SK-N-DZ (cell line): ENCODE results near the gene TMEM203.
"Not testable (repeated sequence)": the region's sequence is repeated elsewhere in the genome, so short reads cannot be mapped to it uniquely, and the experiment has no call there.

Source experiments
- DNase-seq: peaks from one replicate; pipeline ENCODE4 v3.0.0-alpha.2; 2015; ENCODE audit warnings: low spot score

TMEM203 gene

DNA sequence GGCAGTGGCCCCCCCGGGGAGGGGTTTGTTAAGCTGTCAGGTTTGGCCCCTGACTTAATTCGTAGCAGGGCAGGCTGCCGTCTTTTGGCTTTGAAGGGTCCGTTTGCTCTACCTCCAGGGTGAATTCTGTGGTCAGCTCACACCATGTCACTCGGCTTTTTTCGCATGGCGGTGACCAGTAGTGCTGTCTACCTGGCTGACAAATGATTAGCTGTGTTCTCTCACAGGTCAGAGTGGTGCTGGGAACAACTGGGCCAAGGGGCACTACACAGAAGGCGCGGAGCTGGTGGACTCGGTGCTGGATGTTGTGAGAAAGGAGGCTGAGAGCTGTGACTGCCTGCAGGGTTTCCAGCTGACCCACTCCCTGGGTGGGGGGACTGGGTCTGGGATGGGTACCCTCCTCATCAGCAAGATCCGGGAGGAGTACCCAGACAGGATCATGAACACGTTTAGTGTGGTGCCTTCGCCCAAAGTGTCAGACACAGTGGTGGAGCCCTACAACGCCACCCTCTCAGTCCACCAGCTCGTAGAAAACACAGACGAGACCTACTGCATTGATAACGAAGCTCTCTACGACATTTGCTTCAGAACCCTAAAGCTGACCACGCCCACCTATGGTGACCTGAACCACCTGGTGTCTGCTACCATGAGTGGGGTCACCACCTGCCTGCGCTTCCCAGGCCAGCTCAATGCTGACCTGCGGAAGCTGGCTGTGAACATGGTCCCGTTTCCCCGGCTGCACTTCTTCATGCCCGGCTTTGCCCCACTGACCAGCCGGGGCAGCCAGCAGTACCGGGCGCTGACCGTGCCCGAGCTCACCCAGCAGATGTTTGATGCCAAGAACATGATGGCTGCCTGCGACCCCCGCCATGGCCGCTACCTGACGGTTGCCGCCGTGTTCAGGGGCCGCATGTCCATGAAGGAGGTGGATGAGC is 37.1 kb upstream of the TMEM203 start:
- no peak for DNase-seq

DNA sequence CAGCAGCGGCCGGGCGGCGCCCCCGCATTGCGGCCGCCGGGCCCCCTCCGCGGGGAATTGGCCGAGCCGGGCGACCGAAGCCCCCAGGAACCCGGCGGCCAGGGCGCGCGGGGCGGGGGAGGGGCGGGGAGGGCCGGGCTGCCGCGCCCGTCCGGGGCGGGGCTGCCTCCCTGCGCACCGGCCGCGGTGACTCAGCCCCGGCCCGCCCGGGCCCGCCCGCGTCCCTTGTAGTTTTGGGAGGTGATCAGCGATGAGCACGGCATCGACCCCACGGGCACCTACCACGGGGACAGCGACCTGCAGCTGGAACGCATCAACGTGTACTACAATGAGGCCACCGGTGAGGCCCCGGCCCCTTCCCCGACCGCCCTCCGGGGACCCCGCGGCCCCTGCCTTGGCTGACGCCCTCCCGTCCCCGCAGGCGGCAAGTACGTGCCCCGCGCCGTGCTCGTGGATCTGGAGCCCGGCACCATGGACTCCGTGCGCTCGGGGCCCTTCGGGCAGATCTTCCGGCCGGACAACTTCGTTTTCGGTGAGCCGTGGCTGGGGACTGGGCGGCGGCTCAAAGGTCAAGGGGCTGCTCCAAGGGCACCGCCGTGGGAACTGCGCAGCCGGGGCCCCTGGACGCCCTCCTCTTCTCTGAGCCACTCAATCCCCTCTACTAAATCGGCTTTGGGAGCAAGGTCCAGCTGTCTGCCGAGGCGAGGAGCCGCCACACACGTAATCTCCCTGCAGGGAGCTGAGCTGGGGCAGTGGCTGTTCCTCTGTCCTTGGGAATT is 36.2 kb upstream of the TMEM203 start:
- DNase-seq, result no peak

DNA sequence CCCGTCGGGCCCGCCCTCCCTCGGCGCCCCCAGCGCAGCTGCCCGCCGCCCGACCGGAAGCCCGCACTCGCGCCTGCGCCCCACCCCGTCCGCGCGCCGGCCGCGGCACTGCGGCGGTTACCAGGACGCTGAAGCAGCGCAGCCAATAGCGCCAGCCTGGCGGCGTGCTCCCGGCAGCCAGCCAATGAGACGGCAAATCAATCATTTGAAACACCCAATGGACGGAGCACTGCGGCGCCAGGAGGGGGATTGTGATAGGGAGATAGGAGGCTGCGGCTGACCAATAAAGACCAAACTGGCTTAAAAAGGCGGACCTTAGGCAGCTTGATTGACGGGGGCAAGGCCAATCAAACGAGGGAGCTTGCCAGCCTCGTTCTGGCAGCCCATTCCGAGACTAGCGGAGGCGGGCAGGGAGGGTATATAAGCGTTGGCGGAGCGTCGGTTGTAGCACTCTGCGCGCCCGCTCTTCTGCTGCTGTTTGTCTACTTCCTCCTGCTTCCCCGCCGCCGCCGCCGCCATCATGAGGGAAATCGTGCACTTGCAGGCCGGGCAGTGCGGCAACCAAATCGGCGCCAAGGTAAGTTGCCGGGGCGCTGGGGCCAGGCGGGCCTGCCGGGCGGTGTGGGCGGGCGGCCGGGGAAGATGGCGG is 35.5 kb upstream of the TMEM203 start, which contains the start of gene TUBB4B:
Gene TUBB4B, plus strand, starts transcription at position 447 of the 649 bp plus-strand sequence. Its CDS starts 74 bp downstream, at position 521.
- peak; percentile 100 for DNase-seq

DNA sequence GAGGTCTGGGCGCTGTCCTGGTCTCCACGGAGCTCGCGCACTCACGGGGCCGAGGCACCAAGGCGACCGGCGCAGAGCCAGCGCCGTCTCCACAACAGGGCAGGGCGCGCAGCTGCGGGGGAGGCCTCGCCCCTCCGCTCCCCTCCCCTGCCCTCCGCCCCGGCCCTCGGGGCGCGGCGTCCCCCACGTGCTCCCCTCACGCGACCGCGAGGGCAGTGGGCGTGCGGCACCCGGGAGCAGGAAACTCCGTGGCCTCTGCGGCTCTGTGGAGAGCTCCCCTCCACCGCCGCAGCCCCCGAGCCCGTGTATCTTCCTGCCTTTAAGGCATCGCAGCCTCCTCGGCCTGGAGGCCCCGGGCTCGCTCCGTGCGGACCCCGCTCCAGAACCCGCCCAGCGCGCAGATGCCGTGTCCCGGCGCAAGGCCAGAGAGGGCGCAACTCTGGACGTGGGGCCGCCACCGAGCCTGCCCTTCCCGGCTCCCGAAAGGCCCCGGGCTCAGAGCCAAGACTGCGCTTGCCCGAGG is 34.9 kb upstream of the TMEM203 start:
- DNase-seq, result no peak

DNA sequence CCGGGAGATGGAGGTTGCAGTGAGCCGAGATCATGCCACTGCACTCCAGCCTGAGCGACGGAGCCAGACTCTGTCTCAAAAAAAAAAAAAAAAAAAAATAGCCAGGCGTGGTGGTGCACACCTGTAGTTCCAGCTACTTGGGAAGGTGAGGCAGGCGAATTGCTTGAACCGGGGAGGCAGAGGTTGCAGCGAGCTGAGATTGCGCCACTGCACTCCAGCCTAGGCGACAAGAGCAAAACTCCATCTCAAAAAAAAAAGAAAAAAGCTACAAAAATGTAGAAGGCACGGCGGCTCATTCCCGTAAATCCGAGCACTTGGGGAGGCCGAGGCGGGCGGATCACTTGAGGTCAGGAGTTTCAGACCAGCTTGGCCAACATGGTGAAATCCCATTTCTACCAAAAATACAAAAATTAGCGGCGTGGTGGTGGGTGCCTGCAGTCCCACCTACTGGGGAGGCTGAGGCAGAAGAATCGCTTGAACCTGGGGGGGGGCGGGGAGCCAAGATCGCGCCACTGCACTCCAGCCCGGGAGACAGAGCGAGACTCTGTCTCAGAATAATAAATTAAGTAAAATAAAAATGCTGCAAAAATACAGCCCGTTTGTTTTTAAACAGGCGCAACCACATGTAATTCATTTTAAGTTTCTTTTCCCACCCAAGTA is 34.2 kb upstream of the TMEM203 start:
- DNase-seq, result not testable (repeated sequence)

DNA sequence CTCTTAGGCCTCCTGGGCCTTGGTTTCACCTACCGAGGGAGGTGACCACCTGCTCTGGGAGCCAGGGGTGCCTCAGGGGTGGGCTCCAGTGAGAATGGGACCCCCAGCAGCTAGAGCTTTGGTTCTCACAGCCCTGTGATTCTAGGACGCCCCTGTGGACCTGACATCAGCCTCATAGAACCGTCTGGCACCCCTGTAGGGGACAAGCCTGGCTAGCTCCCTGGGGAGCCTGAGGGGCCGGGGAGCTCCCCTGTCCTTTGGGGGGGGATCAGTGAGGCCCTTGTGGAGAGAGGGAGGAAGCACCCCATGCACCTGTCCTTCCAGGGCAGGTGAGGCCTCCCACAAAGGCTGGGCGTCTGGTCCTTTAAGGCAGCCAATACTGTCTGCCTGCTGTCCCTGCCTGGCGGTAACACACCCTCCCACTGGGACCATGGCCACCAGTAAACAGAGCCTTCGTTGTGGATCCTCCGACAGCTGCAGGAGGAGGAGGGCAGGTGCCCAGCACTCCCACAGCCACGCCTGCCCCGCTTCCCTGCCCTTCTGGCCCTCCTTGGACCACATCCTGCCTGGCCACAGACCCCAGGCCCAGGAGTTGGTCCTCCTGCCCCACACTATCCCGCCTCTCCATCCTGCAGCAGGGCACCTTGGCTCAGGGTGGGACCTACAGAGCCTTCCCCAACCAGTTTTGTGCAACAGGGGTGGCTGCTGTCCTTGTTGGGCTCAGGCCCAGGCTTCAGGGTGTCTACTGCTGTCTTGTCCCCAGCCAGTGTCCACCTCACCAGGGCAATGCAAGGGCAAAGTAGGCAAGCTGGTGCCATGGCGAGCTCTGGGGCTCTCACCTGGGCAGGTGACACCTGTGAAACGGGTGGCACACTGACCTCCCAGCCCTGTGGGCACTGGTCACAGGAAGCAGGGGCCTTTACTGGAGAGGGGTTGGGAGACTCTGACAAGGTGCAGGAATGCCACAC is 32.6 kb upstream of the TMEM203 start:
- no peak for DNase-seq

DNA sequence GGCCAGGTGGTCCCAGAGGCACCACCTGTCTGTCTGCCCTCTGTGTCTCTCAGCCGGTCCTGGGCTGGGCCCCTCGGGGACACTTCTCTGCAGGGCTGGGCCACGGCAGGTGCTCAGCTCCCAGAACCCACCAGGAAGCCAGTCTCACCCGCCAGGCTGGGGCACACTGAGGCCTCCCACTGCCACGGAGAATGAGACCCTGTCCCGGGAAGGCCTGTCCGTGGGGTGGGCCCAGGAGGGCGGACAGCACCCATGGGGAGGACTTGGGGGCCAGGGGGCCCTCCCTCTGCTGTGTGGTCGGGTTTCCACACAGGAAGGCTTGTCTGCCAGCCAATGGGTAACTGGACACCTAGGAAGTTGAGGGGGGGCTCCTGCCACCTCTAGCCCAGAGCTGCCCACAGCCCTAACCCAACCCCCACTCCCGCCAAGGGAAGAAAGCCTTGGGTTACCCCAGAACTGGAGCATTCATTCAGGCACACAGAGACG is 31.5 kb upstream of the TMEM203 start:
- DNase-seq, result no peak

DNA sequence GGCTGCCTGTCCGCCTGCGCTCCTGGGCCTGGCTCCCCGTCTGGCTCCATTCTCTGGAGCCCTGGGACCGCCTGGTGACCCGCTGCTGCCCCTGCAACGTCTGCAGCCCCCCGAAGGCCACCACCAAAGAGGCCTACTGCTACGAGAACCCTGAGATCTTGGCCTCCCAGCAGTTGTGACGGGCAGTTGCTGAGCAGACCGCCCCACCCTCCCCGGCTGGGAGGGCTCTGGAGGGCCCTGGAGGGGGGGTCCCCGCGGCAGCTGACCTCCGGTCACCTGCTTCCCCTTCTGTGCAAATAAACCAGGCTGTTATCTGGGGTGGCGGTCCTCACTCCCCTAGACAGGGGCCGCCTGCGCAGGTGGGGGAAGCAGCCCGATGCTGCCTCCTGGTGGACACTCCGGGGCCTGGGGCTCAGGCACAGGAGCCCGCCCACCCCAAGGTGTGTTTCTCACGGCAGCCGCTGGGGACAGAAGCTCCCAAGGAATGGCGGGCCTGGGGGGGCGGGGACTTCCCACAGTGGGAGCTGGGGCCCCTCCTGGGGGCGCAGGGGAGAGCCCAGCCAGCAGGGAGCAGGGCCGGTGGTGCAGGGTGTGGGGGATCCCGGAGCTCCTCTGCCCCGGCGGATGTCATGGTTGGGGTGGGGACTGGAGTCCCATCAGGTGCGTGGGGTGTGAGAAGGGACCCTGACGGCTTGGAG is 30.9 kb upstream of the TMEM203 start:
- peak; percentile 87 for DNase-seq

DNA sequence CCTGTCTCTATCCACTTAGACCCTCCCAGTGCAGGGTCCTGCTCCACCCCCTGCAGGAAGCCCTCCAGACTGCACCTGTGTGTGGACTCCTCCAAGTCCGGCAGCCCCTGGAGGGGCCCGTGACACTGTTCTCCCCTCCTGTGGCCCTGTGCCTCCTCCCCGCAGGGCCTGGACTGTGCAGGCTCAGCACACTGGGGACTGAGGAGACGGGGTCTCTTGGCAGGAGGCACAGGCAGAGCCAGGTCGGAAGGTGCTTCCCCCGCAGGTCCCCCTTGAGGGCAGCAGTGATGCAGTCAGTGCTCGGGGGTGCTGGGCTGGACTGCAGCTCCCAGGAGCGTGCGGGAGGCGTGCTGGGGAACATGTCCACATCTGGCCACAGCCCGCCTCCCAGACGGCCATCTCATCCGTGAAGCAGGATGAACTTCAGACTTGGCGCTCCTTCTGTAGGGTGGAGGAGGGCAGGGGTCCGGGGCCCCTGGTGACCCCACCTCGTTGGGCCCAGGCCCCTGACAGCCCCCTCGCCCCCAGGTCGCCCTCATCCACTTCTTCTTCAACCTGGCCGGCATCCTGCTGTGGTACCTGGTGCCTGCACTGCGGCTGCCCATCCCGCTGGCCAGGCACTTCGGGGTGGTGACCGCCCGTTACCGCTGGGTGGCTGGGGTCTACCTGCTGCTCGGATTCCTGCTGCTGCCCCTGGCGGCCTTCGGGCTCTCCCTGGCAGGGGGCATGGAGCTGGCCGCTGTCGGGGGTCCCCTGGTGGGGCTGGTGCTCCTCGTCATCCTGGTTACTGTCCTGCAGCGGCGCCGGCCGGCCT is 30.2 kb upstream of the TMEM203 start:
- DNase-seq, result peak; percentile 61

DNA sequence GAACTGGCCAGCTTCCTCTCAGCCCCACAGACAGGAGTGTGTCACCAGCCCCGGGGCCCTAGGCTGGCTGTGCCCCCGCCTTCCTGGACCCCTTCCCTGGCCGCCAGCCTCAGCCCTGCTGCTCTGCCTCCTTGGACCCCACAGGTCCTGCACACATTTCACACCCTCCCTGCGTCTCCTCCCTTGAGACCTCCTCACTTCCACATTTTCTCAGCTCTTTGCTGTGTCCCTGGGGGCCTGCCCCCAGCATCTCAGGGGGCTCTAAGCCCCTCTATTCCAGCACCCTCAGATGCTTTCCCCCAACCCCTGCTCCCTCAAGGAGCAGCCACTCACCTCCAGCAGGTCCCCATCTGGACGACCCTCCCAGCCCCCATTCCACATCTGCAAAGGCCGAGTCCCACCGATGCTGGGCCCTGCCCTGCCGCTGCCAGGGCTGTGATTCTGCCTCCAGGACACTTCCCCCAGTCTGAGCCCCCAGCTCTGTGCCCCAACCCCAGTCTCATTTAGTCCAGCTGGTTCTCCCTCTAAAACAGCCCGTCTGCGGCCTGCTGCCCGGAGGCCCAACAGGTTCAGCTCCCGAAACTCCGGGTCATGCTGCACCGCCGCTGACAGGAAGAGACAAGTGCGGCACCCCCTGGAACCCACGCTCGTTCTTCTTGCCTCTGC is 29.4 kb upstream of the TMEM203 start:
- no peak for DNase-seq

DNA sequence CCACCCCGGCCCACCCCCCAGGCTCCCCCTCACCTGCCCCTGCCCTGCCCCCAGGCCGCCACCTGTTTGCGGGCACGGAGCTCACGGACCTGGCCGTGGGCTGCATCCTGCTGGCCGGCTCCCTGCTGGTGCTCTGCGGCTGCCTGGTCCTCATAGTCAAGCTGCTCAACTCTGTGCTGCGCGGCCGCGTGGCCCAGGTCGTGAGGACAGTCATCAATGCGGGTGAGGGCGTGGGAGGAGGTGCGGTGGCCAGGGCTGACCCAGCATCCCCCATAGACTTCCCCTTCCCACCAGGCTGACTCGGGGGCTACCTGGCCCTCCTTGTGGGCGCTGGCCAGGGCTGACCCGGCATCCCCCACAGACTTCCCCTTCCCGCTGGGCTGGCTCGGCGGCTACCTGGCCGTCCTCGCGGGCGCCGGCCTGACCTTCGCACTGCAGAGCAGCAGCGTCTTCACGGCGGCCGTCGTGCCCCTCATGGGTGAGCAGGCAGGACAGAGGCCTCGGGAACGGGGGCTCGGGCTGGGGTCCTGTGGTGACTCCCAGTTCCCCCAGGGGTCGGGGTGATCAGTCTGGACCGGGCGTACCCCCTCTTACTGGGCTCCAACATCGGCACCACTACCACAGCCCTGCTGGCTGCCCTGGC is 28.7 kb upstream of the TMEM203 start:
- no peak for DNase-seq

DNA sequence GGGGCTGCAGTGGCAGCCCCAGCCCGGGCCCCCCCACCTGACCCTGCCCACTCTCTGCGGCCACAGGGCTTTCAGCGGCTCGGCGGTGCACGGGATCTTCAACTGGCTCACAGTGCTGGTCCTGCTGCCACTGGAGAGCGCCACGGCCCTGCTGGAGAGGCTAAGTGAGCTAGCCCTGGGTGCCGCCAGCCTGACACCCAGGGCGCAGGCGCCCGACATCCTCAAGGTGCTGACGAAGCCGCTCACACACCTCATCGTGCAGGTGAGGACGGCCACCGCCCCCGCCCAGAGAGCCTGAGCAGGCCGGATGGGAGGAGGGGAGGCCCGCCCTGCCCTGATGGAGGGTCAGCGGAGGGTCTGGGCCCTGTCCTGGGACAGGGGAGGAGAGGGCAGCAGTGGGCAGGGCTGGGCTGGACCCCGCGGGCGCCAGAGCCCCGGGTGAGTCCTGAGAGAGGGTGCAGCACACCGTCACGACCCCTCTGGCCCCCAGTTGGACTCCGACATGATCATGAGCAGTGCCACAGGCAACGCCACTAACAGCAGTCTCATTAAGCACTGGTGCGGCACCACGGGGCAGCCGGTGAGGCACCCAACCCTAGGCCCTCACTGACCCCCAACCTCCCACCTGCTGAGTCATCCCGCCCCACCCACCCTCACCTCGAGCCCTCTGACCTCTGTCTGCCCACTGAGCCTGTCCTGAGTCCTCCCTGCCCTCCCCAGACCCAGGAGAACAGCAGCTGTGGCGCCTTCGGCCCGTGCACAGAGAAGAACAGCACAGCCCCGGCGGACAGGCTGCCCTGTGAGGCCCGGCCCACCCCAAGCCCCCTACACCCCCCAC is 27.9 kb upstream of the TMEM203 start:
- DNase-seq, result no peak

DNA sequence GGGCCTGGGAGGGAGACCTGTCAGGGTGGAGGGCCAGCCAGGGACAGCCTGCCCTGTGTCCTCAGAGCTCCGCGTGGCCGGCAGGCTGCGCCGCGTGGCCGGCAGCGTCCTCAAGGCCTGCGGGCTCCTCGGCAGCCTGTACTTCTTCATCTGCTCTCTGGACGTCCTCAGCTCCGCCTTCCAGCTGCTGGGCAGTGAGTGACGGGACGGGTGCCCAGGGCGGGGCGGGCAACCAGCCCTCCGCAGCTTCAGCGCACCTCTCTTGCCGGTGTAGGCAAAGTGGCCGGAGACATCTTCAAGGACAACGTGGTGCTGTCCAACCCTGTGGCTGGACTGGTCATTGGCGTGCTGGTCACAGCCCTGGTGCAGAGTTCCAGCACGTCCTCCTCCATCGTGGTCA is 27.1 kb upstream of the TMEM203 start:
- no peak for DNase-seq

DNA sequence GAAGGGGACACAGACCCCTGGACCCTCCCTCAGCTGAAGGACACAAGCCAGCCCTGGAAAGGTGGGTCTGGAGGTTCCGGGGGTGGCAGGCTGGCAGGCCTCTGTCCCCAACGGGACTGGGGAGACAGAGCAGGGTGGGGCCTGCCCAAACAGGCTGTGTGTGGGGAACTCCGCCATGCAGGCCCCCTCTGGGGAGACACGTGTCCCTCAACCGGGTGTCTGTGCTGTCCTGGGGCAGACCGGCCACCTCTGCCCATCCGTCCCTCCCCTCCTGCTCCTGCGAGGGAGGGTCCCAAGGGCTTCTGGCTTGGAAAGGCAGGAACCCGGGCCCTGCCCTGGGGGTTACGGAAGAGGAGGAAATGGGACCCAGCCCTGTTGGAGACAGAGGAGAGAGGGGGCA is 26.7 kb upstream of the TMEM203 start:
- no peak for DNase-seq

DNA sequence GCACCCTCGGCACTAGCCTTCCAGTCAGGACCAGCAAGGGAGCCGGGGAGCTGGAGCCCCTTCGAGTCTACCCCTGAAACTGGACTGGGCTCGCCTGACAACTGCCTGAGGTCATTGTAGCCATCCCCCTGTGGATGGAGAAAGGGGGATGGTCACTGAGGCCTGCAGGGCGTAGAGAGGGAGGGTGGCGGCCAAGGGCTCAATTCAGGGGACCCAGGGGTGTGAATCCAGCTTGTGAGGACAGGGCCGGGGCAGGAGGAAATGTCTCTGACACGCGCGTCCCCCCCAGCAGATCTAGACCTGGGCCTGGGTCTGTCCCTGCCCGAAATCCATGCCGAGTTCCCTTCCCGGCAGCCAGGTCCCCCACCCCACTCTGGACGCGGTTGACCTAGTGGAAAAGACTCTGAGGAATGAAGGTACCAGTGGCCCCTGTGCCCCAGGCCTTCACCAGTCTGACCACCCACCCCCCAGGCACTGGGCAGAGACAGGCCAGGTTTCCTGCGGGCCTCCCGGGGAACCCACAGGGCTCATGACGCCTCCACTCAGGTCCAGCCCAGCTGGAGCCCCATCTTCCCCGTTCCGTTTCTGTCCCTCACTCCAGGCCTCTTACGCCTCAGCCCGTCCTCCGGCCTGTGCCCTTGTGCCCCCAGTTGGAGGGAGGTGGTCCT is 26.1 kb upstream of the TMEM203 start:
- DNase-seq, result no peak
